HG03196 (cell line): ENCODE results near the gene NXT1.
"Not testable (repeated sequence)": the region's sequence is repeated elsewhere in the genome, so short reads cannot be mapped to it uniquely, and the experiment has no call there.

ENCODE experiments used
- ATAC-seq: cut with Tn5 transposase; IDR thresholded peaks from one replicate; pipeline ENCODE4 v1.9.1; 2021; ENCODE audit not compliant: unreplicated experiment

Gene NXT1

GRCh38 chr20:23327617-23328333 lies 22.8 kb upstream of the NXT1 start:
- no peak for ATAC-seq

- ATAC-seq, result no peak
Measured at GRCh38 chr20:23331450-23332350, 18.9 kb upstream of the NXT1 start.

GRCh38 chr20:23332467-23332866 lies 18.1 kb upstream of the NXT1 start:
- no peak for ATAC-seq

GRCh38 chr20:23334111-23334510 lies 16.5 kb upstream of the NXT1 start:
- ATAC-seq, result no peak

- ATAC-seq, result no peak
Measured at GRCh38 chr20:23335521-23335920, 15.1 kb upstream of the NXT1 start.

GRCh38 chr20:23336476-23336875 lies 14.1 kb upstream of the NXT1 start:
- ATAC-seq, result no peak

GRCh38 chr20:23337312-23337711 lies 13.3 kb upstream of the NXT1 start:
- ATAC-seq, result no peak

- no peak for ATAC-seq
Measured at GRCh38 chr20:23339986-23340385, 10.6 kb upstream of the NXT1 start.

- ATAC-seq, result no peak
Measured at GRCh38 chr20:23340524-23340923, 10.1 kb upstream of the NXT1 start.

- no peak for ATAC-seq
Measured at GRCh38 chr20:23341073-23341472, 9.5 kb upstream of the NXT1 start.

GRCh38 chr20:23343590-23343989 lies 7.0 kb upstream of the NXT1 start:
- no peak for ATAC-seq

GRCh38 chr20:23344336-23344735 lies 6.3 kb upstream of the NXT1 start:
- no peak for ATAC-seq

- ATAC-seq, result no peak
Measured at GRCh38 chr20:23346002-23346401, 4.6 kb upstream of the NXT1 start.

GRCh38 chr20:23347791-23348190 lies 2.8 kb upstream of the NXT1 start:
- no peak for ATAC-seq

GRCh38 chr20:23348510-23348909 lies 2.1 kb upstream of the NXT1 start:
- not testable (repeated sequence) for ATAC-seq

GRCh38 chr20:23349338-23350195 lies 1.0 kb upstream of the NXT1 start:
- peak; percentile 38 for ATAC-seq

- ATAC-seq, result peak; percentile 23
Measured at GRCh38 chr20:23350904-23351838, 580 bp downstream of the NXT1 start.

- no peak for ATAC-seq
Measured at GRCh38 chr20:23356203-23356602, 5.6 kb downstream of the NXT1 start.

GRCh38 chr20:23357767-23358562 lies 7.4 kb downstream of the NXT1 start:
- peak; percentile 74 for ATAC-seq
